ENCODE measurements around the gene AGAP1.

AGAP1 gene

GRCh38 chr2:235793163-235793752 is 299.4 kb downstream of the AGAP1 start:
- Histone ChIP-seq H3K4me1 (ENCODE audit: control insufficient read depth, low read length) (no peaks in the 10 kb centered on the region), H3K27me3 (ENCODE audit: control insufficient read depth, low read length) (no peaks in the 10 kb centered on the region), H3K4me3 (ENCODE audit: low read length) (no peak overlapping the region), H4K20me1 (ENCODE audit: control insufficient read depth, insufficient read depth, low read depth, low read length) (no peaks in the 10 kb centered on the region), H3K9me3 (ENCODE audit: control insufficient read depth, insufficient read depth, low read length) (no peaks in the 10 kb centered on the region), H3K27ac (ENCODE audit: low read depth, low read length) (no peak overlapping the region), H3K79me2 (ENCODE audit: control insufficient read depth, low read length) (no peaks in the 10 kb centered on the region), H3K36me3 (ENCODE audit: control insufficient read depth, low read length) (no peaks in the 10 kb centered on the region), H3K9me2 (replicated peaks; ENCODE audit: control insufficient read depth, low read length) (no peaks in the 10 kb centered on the region), H3K4me2 (ENCODE audit: low read length) (no peak overlapping the region), H3F3A (ENCODE audit: control insufficient read depth, insufficient read depth) (no peaks in the 10 kb centered on the region)
- TF ChIP-seq EZH2phosphoT487 (IDR thresholded peaks at IDR 0.05; ENCODE audit: borderline replicate concordance, low read length) (no peak), CTCF (IDR thresholded peaks at IDR 0.05; ENCODE audit: low read depth, low read length, poor library complexity, severe bottlenecking) (peak; percentile 13)

GRCh38 chr2:235799281-235799680 is 305.4 kb downstream of the AGAP1 start:
- TF ChIP-seq CTCF (IDR thresholded peaks at IDR 0.05; ENCODE audit: low read depth, low read length, poor library complexity, severe bottlenecking) = no peak
- TF ChIP-seq EZH2phosphoT487 (IDR thresholded peaks at IDR 0.05; ENCODE audit: borderline replicate concordance, low read length) = no peak
- H3F3A ChIP-seq (ENCODE audit: control insufficient read depth, insufficient read depth) = peaks cover 5% of the 10 kb centered on the region; the same call in 1 of the 2 replicates
- no peak overlapping the region for H3K4me3 ChIP-seq (ENCODE audit: low read length)
- H3K27ac ChIP-seq (ENCODE audit: low read depth, low read length) = no peak overlapping the region
- no peaks in the 10 kb centered on the region for H3K27me3 ChIP-seq (ENCODE audit: control insufficient read depth, low read length)
- no peaks in the 10 kb centered on the region for H3K4me1 ChIP-seq (ENCODE audit: control insufficient read depth, low read length)
- no peaks in the 10 kb centered on the region for H4K20me1 ChIP-seq (ENCODE audit: control insufficient read depth, insufficient read depth, low read depth, low read length)
- H3K9me2 ChIP-seq (replicated peaks; ENCODE audit: control insufficient read depth, low read length) = no peaks in the 10 kb centered on the region
- no peaks in the 10 kb centered on the region for H3K36me3 ChIP-seq (ENCODE audit: control insufficient read depth, low read length)
- no peaks in the 10 kb centered on the region for H3K79me2 ChIP-seq (ENCODE audit: control insufficient read depth, low read length)
- no peak overlapping the region for H3K4me2 ChIP-seq (ENCODE audit: low read length)
- peaks cover 6% of the 10 kb centered on the region; the same call in 1 of the 2 replicates for H3K9me3 ChIP-seq (ENCODE audit: control insufficient read depth, insufficient read depth, low read length)

- H3K9me3 ChIP-seq (ENCODE audit: control insufficient read depth, insufficient read depth, low read length) = peaks cover 6% of the 10 kb centered on the region; the same call in 1 of the 2 replicates
- H3K9me2 ChIP-seq (replicated peaks; ENCODE audit: control insufficient read depth, low read length) = no peaks in the 10 kb centered on the region
- no peak overlapping the region for H3K4me2 ChIP-seq (ENCODE audit: low read length)
- H3K4me1 ChIP-seq (ENCODE audit: control insufficient read depth, low read length) = no peaks in the 10 kb centered on the region
- H3K4me3 ChIP-seq (ENCODE audit: low read length) = no peak overlapping the region
- no peaks in the 10 kb centered on the region for H3K36me3 ChIP-seq (ENCODE audit: control insufficient read depth, low read length)
- peaks cover 5% of the 10 kb centered on the region; the same call in 1 of the 2 replicates for H3F3A ChIP-seq (ENCODE audit: control insufficient read depth, insufficient read depth)
- no peaks in the 10 kb centered on the region for H3K79me2 ChIP-seq (ENCODE audit: control insufficient read depth, low read length)
- no peaks in the 10 kb centered on the region for H4K20me1 ChIP-seq (ENCODE audit: control insufficient read depth, insufficient read depth, low read depth, low read length)
- H3K27ac ChIP-seq (ENCODE audit: low read depth, low read length) = no peak overlapping the region
- H3K27me3 ChIP-seq (ENCODE audit: control insufficient read depth, low read length) = no peaks in the 10 kb centered on the region
- TF ChIP-seq EZH2phosphoT487 (IDR thresholded peaks at IDR 0.05; ENCODE audit: borderline replicate concordance, low read length) = no peak
- TF ChIP-seq CTCF (IDR thresholded peaks at IDR 0.05; ENCODE audit: low read depth, low read length, poor library complexity, severe bottlenecking) = no peak
Measured at GRCh38 chr2:235802542-235802941, 308.7 kb downstream of the AGAP1 start.

All from DOHH2 (cell line).